Sigmoid colon (tissue), 4 donors: Measurements from ENCODE around the gene FUOM.

ENCODE experiments used
- CTCF ChIP-seq, 4 experiments: fragments of 450-650 bp in 3 of 4; fragments of 200-600 bp in 1 of 4; IDR thresholded peaks; one replicate each; pipeline ENCODE4 v1.5.1; 2016 to 2019; ENCODE audit warnings: antibody characterized with exemption in 4 of 4, mild to moderate bottlenecking in 3 of 4, moderate library complexity in 2 of 4
- EP300 ChIP-seq, 4 donors: sonication (generic); formaldehyde crosslinking; IDR thresholded peaks; one replicate each; pipeline ENCODE4 v1.6.1; 2017; ENCODE audit warnings: antibody characterized with exemption in 4 of 4
- POLR2A ChIP-seq, 2 donors: fragments of 450-650 bp; IDR thresholded peaks; one replicate each; pipeline ENCODE4 v1.6.1; 2016; ENCODE audit warnings: antibody characterized with exemption in 2 of 2, mild to moderate bottlenecking in 2 of 2, moderate library complexity in 2 of 2
- POLR2AphosphoS5 ChIP-seq, 4 donors: sonication (generic); formaldehyde crosslinking; IDR thresholded peaks; one replicate each; pipeline ENCODE4 v1.6.1; 2017; ENCODE audit warnings: antibody characterized with exemption in 4 of 4

GRCh38 chr10:133383551-133383950 is 25.7 kb upstream of the FUOM start:
- no peak for TF ChIP-seq CTCF (IDR thresholded peaks at IDR 0.05)
- no peak for TF ChIP-seq POLR2A (IDR thresholded peaks at IDR 0.05)
- no peak for TF ChIP-seq EP300 (IDR thresholded peaks at IDR 0.05)
- TF ChIP-seq POLR2AphosphoS5 (IDR thresholded peaks at IDR 0.05): no peak
